ENCODE results near the gene ADAMTSL3.

DNA sequence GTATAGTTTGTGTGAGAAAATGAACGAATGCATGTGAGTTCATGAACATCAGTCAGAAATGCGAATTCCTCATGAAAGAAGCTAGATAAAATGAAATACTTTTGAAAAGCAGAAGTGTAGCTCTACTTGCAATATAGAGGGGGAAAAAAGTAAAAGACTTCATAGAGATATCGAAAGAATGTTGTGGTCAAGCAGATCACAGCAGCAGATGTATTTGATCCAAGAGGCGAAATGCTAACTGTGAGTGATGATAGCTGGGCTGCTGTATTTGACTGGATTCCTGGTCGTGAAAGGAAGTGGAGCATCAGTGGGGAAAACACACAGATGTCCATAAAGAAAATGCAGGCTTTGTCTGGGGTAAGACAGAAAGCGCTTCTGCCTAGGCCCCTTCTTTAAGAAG is 112.4 kb downstream of the ADAMTSL3 start:
- TF ChIP-seq EZH2phosphoT487 (IDR thresholded peaks at IDR 0.05; ENCODE audit: borderline replicate concordance, low read length): no peak
- TF ChIP-seq, protein P1, sequence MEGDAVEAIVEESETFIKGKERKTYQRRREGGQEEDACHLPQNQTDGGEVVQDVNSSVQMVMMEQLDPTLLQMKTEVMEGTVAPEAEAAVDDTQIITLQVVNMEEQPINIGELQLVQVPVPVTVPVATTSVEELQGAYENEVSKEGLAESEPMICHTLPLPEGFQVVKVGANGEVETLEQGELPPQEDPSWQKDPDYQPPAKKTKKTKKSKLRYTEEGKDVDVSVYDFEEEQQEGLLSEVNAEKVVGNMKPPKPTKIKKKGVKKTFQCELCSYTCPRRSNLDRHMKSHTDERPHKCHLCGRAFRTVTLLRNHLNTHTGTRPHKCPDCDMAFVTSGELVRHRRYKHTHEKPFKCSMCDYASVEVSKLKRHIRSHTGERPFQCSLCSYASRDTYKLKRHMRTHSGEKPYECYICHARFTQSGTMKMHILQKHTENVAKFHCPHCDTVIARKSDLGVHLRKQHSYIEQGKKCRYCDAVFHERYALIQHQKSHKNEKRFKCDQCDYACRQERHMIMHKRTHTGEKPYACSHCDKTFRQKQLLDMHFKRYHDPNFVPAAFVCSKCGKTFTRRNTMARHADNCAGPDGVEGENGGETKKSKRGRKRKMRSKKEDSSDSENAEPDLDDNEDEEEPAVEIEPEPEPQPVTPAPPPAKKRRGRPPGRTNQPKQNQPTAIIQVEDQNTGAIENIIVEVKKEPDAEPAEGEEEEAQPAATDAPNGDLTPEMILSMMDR (IDR thresholded peaks at IDR 0.05; ENCODE audit: low read depth, low read length, poor library complexity, severe bottlenecking): no peak
